ENCODE data around the gene DERL3. TPM values are rescaled to one million over a fixed set of nuclear protein-coding genes. Genes with fewer than 3 reads are reported as not detected.

The DERL3 gene
- total RNA-seq, 1 donor: 0.36 TPM

DNA sequence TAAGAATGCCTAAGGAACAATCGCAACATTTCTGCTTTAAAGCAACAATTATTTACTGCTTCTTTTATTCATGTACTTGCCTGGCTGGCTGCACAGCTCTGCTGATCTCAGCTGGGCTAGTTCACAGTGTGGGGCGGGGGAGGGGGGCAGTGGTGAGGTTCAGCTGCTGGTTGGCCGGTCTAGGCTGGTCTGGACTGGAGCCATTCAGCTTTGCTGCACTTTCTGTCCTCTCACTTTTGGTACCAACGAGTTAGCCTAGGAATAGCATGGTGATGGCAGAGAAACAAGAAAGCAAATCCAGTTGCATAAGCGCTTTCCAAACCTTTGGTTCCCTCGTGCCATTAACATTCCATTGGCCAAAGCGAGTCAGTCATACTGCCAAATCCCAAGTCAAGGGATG is 39.4 kb upstream of the DERL3 start:
- Histone ChIP-seq H3K27me3 (ENCODE audit: insufficient read depth, low read length) (no peaks in the 10 kb centered on the region), H2AFZ (ENCODE audit: low read length) (no peak overlapping the region), H3K4me2 (ENCODE audit: insufficient read depth, low read length) (no peak overlapping the region), H4K20me1 (ENCODE audit: insufficient read depth, low read length) (no peaks in the 10 kb centered on the region), H3K4me3 (ENCODE audit: insufficient read depth, low read length) (no peak overlapping the region), H3K4me1 (ENCODE audit: insufficient read depth, low read length) (no peaks in the 10 kb centered on the region), H3K9me3 (ENCODE audit: low read depth, low read length) (no peaks in the 10 kb centered on the region), H3K27ac (ENCODE audit: low read depth, low read length) (no peak overlapping the region), H3K36me3 (ENCODE audit: insufficient read depth, low read length) (peaks cover 9% of the 10 kb centered on the region), H3K79me2 (ENCODE audit: insufficient read depth, low read length) (no peaks in the 10 kb centered on the region)
- peak; percentile 30 for DNase-seq (ENCODE audit: insufficient read length, low spot score, missing footprints)
- TF ChIP-seq, protein P1, sequence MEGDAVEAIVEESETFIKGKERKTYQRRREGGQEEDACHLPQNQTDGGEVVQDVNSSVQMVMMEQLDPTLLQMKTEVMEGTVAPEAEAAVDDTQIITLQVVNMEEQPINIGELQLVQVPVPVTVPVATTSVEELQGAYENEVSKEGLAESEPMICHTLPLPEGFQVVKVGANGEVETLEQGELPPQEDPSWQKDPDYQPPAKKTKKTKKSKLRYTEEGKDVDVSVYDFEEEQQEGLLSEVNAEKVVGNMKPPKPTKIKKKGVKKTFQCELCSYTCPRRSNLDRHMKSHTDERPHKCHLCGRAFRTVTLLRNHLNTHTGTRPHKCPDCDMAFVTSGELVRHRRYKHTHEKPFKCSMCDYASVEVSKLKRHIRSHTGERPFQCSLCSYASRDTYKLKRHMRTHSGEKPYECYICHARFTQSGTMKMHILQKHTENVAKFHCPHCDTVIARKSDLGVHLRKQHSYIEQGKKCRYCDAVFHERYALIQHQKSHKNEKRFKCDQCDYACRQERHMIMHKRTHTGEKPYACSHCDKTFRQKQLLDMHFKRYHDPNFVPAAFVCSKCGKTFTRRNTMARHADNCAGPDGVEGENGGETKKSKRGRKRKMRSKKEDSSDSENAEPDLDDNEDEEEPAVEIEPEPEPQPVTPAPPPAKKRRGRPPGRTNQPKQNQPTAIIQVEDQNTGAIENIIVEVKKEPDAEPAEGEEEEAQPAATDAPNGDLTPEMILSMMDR (IDR thresholded peaks at IDR 0.05; ENCODE audit: extremely low read depth, low read depth, low read length): no peak

DNA sequence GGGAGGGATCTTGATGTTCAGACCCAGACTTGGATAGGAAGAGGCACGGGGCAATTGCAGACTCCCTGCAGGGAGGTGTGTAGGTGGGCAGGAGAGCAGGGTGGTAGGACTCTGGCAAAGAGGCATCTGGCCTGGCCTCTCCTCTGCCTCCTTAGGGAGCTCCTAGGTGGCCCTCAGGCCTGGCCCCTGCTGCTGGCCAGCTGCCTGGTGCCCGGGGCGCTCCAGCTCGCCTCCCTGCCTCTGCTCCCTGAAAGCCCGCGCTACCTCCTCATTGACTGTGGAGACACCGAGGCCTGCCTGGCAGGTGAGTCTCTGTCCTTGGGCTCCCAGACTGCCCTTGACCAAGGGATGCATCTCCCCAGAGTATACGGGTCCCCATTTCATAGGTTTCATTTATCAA is 38.8 kb upstream of the DERL3 start:
- TF ChIP-seq, protein P1 (IDR thresholded peaks at IDR 0.05; ENCODE audit: extremely low read depth, low read depth, low read length): no peak
- H3K79me2 ChIP-seq (ENCODE audit: insufficient read depth, low read length): no peaks in the 10 kb centered on the region
- no peak overlapping the region for H3K4me3 ChIP-seq (ENCODE audit: insufficient read depth, low read length)
- H4K20me1 ChIP-seq (ENCODE audit: insufficient read depth, low read length): no peaks in the 10 kb centered on the region
- no peak overlapping the region for H2AFZ ChIP-seq (ENCODE audit: low read length)
- H3K36me3 ChIP-seq (ENCODE audit: insufficient read depth, low read length): peaks cover 9% of the 10 kb centered on the region
- H3K9me3 ChIP-seq (ENCODE audit: low read depth, low read length): no peaks in the 10 kb centered on the region
- H3K4me2 ChIP-seq (ENCODE audit: insufficient read depth, low read length): no peak overlapping the region
- peak; percentile 23 for DNase-seq (ENCODE audit: insufficient read length, low spot score, missing footprints)
- H3K27me3 ChIP-seq (ENCODE audit: insufficient read depth, low read length): no peaks in the 10 kb centered on the region
- H3K4me1 ChIP-seq (ENCODE audit: insufficient read depth, low read length): no peaks in the 10 kb centered on the region
- H3K27ac ChIP-seq (ENCODE audit: low read depth, low read length): no peak overlapping the region

DNA sequence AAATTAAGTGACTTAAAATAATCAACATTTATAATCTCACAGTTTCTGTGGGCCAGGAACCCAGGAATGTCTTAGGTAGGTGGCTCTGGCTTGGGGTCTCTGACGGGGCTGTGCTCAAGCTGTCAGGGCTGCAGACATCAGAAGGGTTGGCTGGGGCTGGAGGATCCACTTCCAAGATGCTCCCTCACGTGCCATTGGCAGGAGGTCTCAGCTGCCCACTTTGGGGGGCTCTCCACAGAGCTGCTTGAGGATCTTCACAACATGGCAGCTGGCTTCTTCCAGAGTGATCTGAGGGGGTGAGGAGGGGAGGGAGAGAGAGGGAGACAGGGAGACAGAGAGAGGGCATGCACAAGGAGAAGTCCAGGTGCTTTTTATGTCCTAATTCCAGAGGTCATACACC is 37.0 kb upstream of the DERL3 start:
- H3K79me2 ChIP-seq (ENCODE audit: insufficient read depth, low read length): no peaks in the 10 kb centered on the region
- H3K27ac ChIP-seq (ENCODE audit: low read depth, low read length): no peak overlapping the region
- no peaks in the 10 kb centered on the region for H3K4me1 ChIP-seq (ENCODE audit: insufficient read depth, low read length)
- H3K4me2 ChIP-seq (ENCODE audit: insufficient read depth, low read length): no peak overlapping the region
- no peaks in the 10 kb centered on the region for H3K9me3 ChIP-seq (ENCODE audit: low read depth, low read length)
- no peak overlapping the region for H3K4me3 ChIP-seq (ENCODE audit: insufficient read depth, low read length)
- no peak overlapping the region for H2AFZ ChIP-seq (ENCODE audit: low read length)
- H4K20me1 ChIP-seq (ENCODE audit: insufficient read depth, low read length): no peaks in the 10 kb centered on the region
- no peaks in the 10 kb centered on the region for H3K27me3 ChIP-seq (ENCODE audit: insufficient read depth, low read length)
- peak; percentile 67 for DNase-seq (ENCODE audit: insufficient read length, low spot score, missing footprints)
- peaks cover 9% of the 10 kb centered on the region for H3K36me3 ChIP-seq (ENCODE audit: insufficient read depth, low read length)
- TF ChIP-seq, protein P1 (IDR thresholded peaks at IDR 0.05; ENCODE audit: extremely low read depth, low read depth, low read length): no peak

DNA sequence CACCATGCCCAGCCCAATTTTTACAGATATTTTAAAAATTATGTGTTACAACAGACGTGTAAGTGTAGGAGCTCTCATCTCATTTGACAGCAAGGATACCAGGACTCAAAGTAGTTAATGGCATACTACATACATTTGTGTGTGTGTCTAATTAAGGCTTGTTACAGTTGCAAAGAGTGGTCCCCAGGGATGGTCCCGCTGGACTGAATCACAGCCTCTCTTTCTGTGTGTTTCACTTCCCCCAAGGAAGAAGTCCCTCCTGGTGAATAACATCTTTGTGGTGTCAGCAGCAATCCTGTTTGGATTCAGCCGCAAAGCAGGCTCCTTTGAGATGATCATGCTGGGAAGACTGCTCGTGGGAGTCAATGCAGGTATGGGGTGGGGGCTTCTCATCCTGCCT is 36.1 kb upstream of the DERL3 start:
- DNase-seq (ENCODE audit: insufficient read length, low spot score, missing footprints): peak; percentile 68
- H3K79me2 ChIP-seq (ENCODE audit: insufficient read depth, low read length): no peaks in the 10 kb centered on the region
- no peaks in the 10 kb centered on the region for H3K27me3 ChIP-seq (ENCODE audit: insufficient read depth, low read length)

More for the DNA sequence above, 36.1 kb upstream of the DERL3 start:
- no peak overlapping the region for H3K27ac ChIP-seq (ENCODE audit: low read depth, low read length)
- no peak overlapping the region for H2AFZ ChIP-seq (ENCODE audit: low read length)
- peaks cover 13% of the 10 kb centered on the region for H3K36me3 ChIP-seq (ENCODE audit: insufficient read depth, low read length)
- no peaks in the 10 kb centered on the region for H4K20me1 ChIP-seq (ENCODE audit: insufficient read depth, low read length)
- TF ChIP-seq, protein P1 (IDR thresholded peaks at IDR 0.05; ENCODE audit: extremely low read depth, low read depth, low read length): no peak
- H3K9me3 ChIP-seq (ENCODE audit: low read depth, low read length): no peaks in the 10 kb centered on the region
- no peak overlapping the region for H3K4me3 ChIP-seq (ENCODE audit: insufficient read depth, low read length)
- no peaks in the 10 kb centered on the region for H3K4me1 ChIP-seq (ENCODE audit: insufficient read depth, low read length)
- H3K4me2 ChIP-seq (ENCODE audit: insufficient read depth, low read length): no peak overlapping the region

All from osteoblast (primary cell).